Left lung (tissue), 10 donors: ENCODE measurements around the gene KIF3C. TPM values are rescaled to one million over a fixed set of nuclear protein-coding genes. Genes with fewer than 3 reads are reported as not detected.
"Not testable (repeated sequence)": the region's sequence is repeated elsewhere in the genome, so short reads cannot be mapped to it uniquely, and the experiment has no call there.

Experiments
- ATAC-seq: fragments of 200-7000 bp; cut with Tn5 transposase; one replicate; pipeline ENCODE4 v1.9.1; 2020; ENCODE audit warnings: moderate library complexity
- DNase-seq, 4 donors: peaks; one replicate each; pipeline ENCODE4 v3.0.0-alpha.2; 2013 to 2020
- H3K27ac ChIP-seq, 2 donors: fragments of 200-600 bp; sonication (generic) in 1 of 2; one replicate each; pipeline versions ENCODE4 v1.5.0 to v1.8.0; 2020 to 2021
- H3K27me3 ChIP-seq, 2 donors: fragments of 200-600 bp; sonication (generic) in 1 of 2; one replicate each; pipeline versions ENCODE4 v1.5.0 to v1.8.0; 2020 to 2021
- H3K36me3 ChIP-seq, 2 donors: fragments of 200-600 bp; sonication (generic) in 1 of 2; one replicate each; pipeline versions ENCODE4 v1.5.0 to v1.8.0; 2020 to 2021
- H3K4me1 ChIP-seq, 2 donors: fragments of 200-600 bp; one replicate each; pipeline ENCODE4 v1.8.0; 2021
- H3K4me3 ChIP-seq, 2 donors: fragments of 200-600 bp; sonication (generic) in 1 of 2; one replicate each; pipeline versions ENCODE4 v1.5.0 to v1.8.0; 2020 to 2021; ENCODE audit warnings: mild to moderate bottlenecking in 1 of 2
- H3K9me3 ChIP-seq, 2 donors: fragments of 200-600 bp; sonication (generic) in 1 of 2; one replicate each; pipeline versions ENCODE4 v1.5.0 to v1.8.0; 2020 to 2021
- CTCF ChIP-seq, 2 donors: fragments of 200-600 bp; sonication (generic) in 1 of 2; IDR thresholded peaks; one replicate each; pipeline versions ENCODE4 v1.5.0 to v1.8.0; 2021; ENCODE audit warnings: antibody characterized with exemption in 2 of 2
- intact Hi-C, 2 donors: fragments of 100-400 bp; cut with DNase I; formaldehyde crosslinking; loops; one replicate each; pipeline versions ENCODE4 v1.11.2 to v1.14.2; 2022
- polyA plus RNA-seq, 6 donors: library from polyadenylated mRNA; unstranded; fragments of 120-200 nt; gene quantifications; one replicate each; pipeline ENCODE4 v1.2.1, GENCODE V29; 2013; ENCODE audit not compliant: insufficient read length in 6 of 6
- total RNA-seq, 2 donors: library from RNA; stranded (reverse); fragmentation: NEBNext Ultra II Directional; extraction: Animal tissue kit (Norgen Biotek cat#: 25700); gene quantifications; one replicate each; pipeline ENCODE4 v1.2.1, GENCODE V29; 2021
- donor health status: DM: no; HTN: yes; CAD: no.
- donor health status: DM: no; HTN: no; CAD: no.

KIF3C gene
- total and polyA plus RNA-seq, 8 donors, result 5.4 to 23.1 (median 16.7) TPM

- no peak for TF ChIP-seq CTCF (IDR thresholded peaks at IDR 0.05)
- H3K9me3 ChIP-seq, result no peaks in the 10 kb centered on the region
- no peak overlapping the region for H3K4me3 ChIP-seq
- DNase-seq (peak in 2 of 4 donors; percentile 90 to 93), ATAC-seq (peak; percentile 100)
- no peaks in the 10 kb centered on the region for H3K27me3 ChIP-seq
- intact Hi-C loops, result no loop called here
- peaks cover 7 to 42% of the 10 kb centered on the region in 2 donors for H3K4me1 ChIP-seq
- H3K36me3 ChIP-seq, result no peaks in the 10 kb centered on the region
- H3K27ac ChIP-seq, result peak overlapping the region; percentile 63 to 64
These were observed 36.1 kb upstream of the KIF3C start for GRCh38 chr2:26018184-26019055.

- ATAC-seq, result no peak
- intact Hi-C loops, result no loop called here
These were observed 35.3 kb upstream of the KIF3C start for GRCh38 chr2:26017464-26018183.

GRCh38 chr2:26016706-26017045 lies 34.4 kb upstream of the KIF3C start:
- H3K9me3 ChIP-seq, DNase-seq, ATAC-seq, intact Hi-C loops, H3K27me3 ChIP-seq, H3K36me3 ChIP-seq, H3K4me3 ChIP-seq: not testable (repeated sequence)
- peaks cover 7 to 60% of the 10 kb centered on the region in 2 donors for H3K4me1 ChIP-seq
- H3K27ac ChIP-seq, result peak overlapping the region in 1 of 2 donors; percentile 66

More at GRCh38 chr2:26017464-26018183, 35.3 kb upstream of the KIF3C start:
- DNase-seq, result no peak
- H3K4me1 ChIP-seq, result peaks cover 7 to 50% of the 10 kb centered on the region in 2 donors
- H3K27ac ChIP-seq, result peak overlapping the region in 1 of 2 donors; percentile 64
- H3K36me3 ChIP-seq, result no peaks in the 10 kb centered on the region
- no peak overlapping the region for H3K4me3 ChIP-seq
- no peaks in the 10 kb centered on the region for H3K9me3 ChIP-seq
- no peaks in the 10 kb centered on the region for H3K27me3 ChIP-seq
- TF ChIP-seq CTCF (IDR thresholded peaks at IDR 0.05), result no peak

GRCh38 chr2:26016012-26016705 lies 33.9 kb upstream of the KIF3C start:
- ATAC-seq (no peak), DNase-seq (no peak)
- Histone ChIP-seq H3K4me3 (no peak overlapping the region), H3K4me1 (peaks cover 7 to 65% of the 10 kb centered on the region in 2 donors), H3K9me3 (no peaks in the 10 kb centered on the region), H3K36me3 (no peaks in the 10 kb centered on the region), H3K27me3 (no peaks in the 10 kb centered on the region), H3K27ac (peak overlapping the region in 1 of 2 donors; percentile 66)
- TF ChIP-seq CTCF (IDR thresholded peaks at IDR 0.05), result no peak
- intact Hi-C loops, result no loop called here

GRCh38 chr2:26013668-26014067 lies 31.4 kb upstream of the KIF3C start:
- intact Hi-C loops, result no loop called here
- TF ChIP-seq CTCF (IDR thresholded peaks at IDR 0.05), result no peak
- Histone ChIP-seq H3K27me3 (no peaks in the 10 kb centered on the region), H3K27ac (no peak overlapping the region), H3K36me3 (no peaks in the 10 kb centered on the region), H3K9me3 (no peaks in the 10 kb centered on the region), H3K4me3 (no peak overlapping the region), H3K4me1 (peaks cover 7 to 72% of the 10 kb centered on the region in 2 donors)
- no peak for DNase-seq
- ATAC-seq, result no peak
